OCI-LY7 (cell line): ENCODE data around the gene CACNA1D.

Source experiments
- CTCF ChIP-seq: fragments of 200-600 bp; sonication (generic); conservative IDR thresholded peaks from 2 replicates; pipeline ENCODE4 v1.5.1; 2014; ENCODE audit warnings: mild to moderate bottlenecking, antibody characterized with exemption, low read length, moderate library complexity, mixed read lengths
- EZH2phosphoT487 ChIP-seq: fragments of 200-600 bp; sonication (generic); IDR thresholded peaks from 2 replicates; pipeline ENCODE4 v1.6.1; 2018; ENCODE audit warnings: low read depth, borderline replicate concordance, mild to moderate bottlenecking, mixed run types, antibody characterized with exemption, low read length, moderate library complexity, mixed read lengths

GRCh38 chr3:53812434-53812833 is 318.0 kb downstream of the CACNA1D start:
- TF ChIP-seq CTCF: no peak
- no peak for TF ChIP-seq EZH2phosphoT487
